HCT116 (cell line): ENCODE measurements around the gene DOCK9. TPM values are rescaled to one million over a fixed set of nuclear protein-coding genes. Genes with fewer than 3 reads are reported as not detected.

Source experiments
- ATAC-seq: fragments of 200-7000 bp; cut with Tn5 transposase; 2 replicates; pipeline ENCODE4 v1.9.1; 2020; ENCODE audit warnings: mild to moderate bottlenecking, moderate library complexity
- BruUV-seq: library from RNA; stranded (reverse); fragments of 400-500 nt; replicated peaks from 2 replicates; lab custom pipeline; 2021; lab: Mats Ljungman, UMichigan
- CTCF ChIA-PET: fragments of 300-600 bp; sonication (Branson Sonifier 250); formaldehyde crosslinking; loops from one replicate; lab custom pipeline; 2021; ENCODE audit warnings: antibody characterized with exemption; lab: Charles Lee
- POLR2A ChIA-PET: fragments of 300-600, 350-600 bp; sonication (Branson Sonifier 250); formaldehyde crosslinking; loops from one replicate; lab custom pipeline; 2021; ENCODE audit warnings: antibody characterized with exemption; lab: Charles Lee
- RAD21 ChIA-PET, 2 experiments: fragments of 300-600 bp; sonication (Branson Sonifier 250); formaldehyde crosslinking; loops; one replicate each; lab custom pipeline; 2023; ENCODE audit warnings: low total read pairs in 2 of 2; ENCODE audit not compliant: uncharacterized antibody in 2 of 2, unreplicated experiment in 2 of 2, low non-redundant PET in 1 of 2; lab: Charles Lee
- DNase-seq: peaks from one replicate; pipeline ENCODE4 v3.0.0-alpha.2; 2010; ENCODE audit warnings: low read depth, low spot score
- H2AFZ ChIP-seq: fragments of 200-600 bp; shearing (Covaris generic), sonication (generic); 2 replicates; pipeline ENCODE4 v1.6.1; 2017; ENCODE audit warnings: low read depth, mixed run types, mixed read lengths, antibody characterized with exemption, low read length; ENCODE audit not compliant: poor library complexity, severe bottlenecking
- H3K27ac ChIP-seq: 2 replicates; pipeline ENCODE4 v1.5.1; 2012; ENCODE audit warnings: low read depth, low read length
- H3K27me3 ChIP-seq: fragments of 200-600 bp; sonication (generic); 2 replicates; pipeline ENCODE4 v1.6.1; 2016; ENCODE audit warnings: mixed run types, low read length, mixed read lengths; ENCODE audit not compliant: insufficient read depth
- H3K36me3 ChIP-seq, 2 experiments: fragments of 200-500 bp in 1 of 2; fragments of 200-600 bp in 1 of 2; sonication (Bioruptor generic) in 1 of 2; sonication (generic) in 1 of 2; 2 replicates each; pipeline versions ENCODE4 v1.5.1 to v1.6.1; 2014 to 2016; ENCODE audit warnings: low read length in 2 of 2, inconsistent platforms in 1 of 2, mixed read lengths in 1 of 2, mixed run types in 1 of 2; ENCODE audit not compliant: insufficient read depth in 2 of 2, control insufficient read depth in 1 of 2
- H3K4me1 ChIP-seq, 2 experiments: fragments of 200-600 bp in 1 of 2; sonication (generic) in 1 of 2; 2 replicates each; pipeline versions ENCODE4 v1.5.1 to v1.6.1; 2012 to 2017; ENCODE audit warnings: low read length in 2 of 2, inconsistent platforms in 1 of 2, mild to moderate bottlenecking in 1 of 2, mixed read lengths in 1 of 2, mixed run types in 1 of 2, moderate library complexity in 1 of 2; ENCODE audit not compliant: insufficient read depth in 2 of 2, control insufficient read depth in 1 of 2
- H3K4me2 ChIP-seq: fragments of 200-600 bp; sonication (generic); 2 replicates; pipeline ENCODE4 v1.6.1; 2017; ENCODE audit warnings: mixed run types, low read length, mixed read lengths
- H3K4me3 ChIP-seq, 2 experiments: fragments of 200-600 bp in 1 of 2; sonication (generic) in 1 of 2; replicated peaks in 1 of 2; 2 replicates each; pipeline ENCODE4 v1.5.1; 2011 to 2016; ENCODE audit warnings: low read length in 2 of 2, control low read depth in 1 of 2, low read depth in 1 of 2, mild to moderate bottlenecking in 1 of 2, mixed read lengths in 1 of 2, mixed run types in 1 of 2
- H3K79me2 ChIP-seq: fragments of 200-600 bp; sonication (generic); 2 replicates; pipeline ENCODE4 v1.6.1; 2017; ENCODE audit warnings: mild to moderate bottlenecking, mixed run types, low read length, moderate library complexity, mixed read lengths; ENCODE audit not compliant: insufficient read depth
- H3K9ac ChIP-seq: fragments of 200-600 bp; sonication (generic); 2 replicates; pipeline ENCODE4 v1.6.1; 2016; ENCODE audit warnings: low read length, mixed read lengths
- H3K9me2 ChIP-seq: fragments of 200-600 bp; sonication (generic), shearing (Covaris generic); 2 replicates; pipeline ENCODE4 v1.6.1; 2017; ENCODE audit warnings: mixed run types, mild to moderate bottlenecking, moderate library complexity; ENCODE audit not compliant: insufficient read depth
- H3K9me3 ChIP-seq, 2 experiments: fragments of 200-500 bp in 1 of 2; fragments of 200-600 bp in 1 of 2; sonication (Bioruptor generic) in 1 of 2; sonication (generic) in 1 of 2; 2 replicates each; pipeline ENCODE4 v1.6.1; 2014 to 2017; ENCODE audit warnings: low read length in 2 of 2, mixed read lengths in 2 of 2, inconsistent platforms in 1 of 2, low read depth in 1 of 2, mild to moderate bottlenecking in 1 of 2, mixed run types in 1 of 2, moderate library complexity in 1 of 2; ENCODE audit not compliant: control insufficient read depth in 1 of 2, insufficient read depth in 1 of 2
- H4K20me1 ChIP-seq: fragments of 200-600 bp; sonication (generic), shearing (Covaris generic); 2 replicates; pipeline ENCODE4 v1.6.1; 2017; ENCODE audit warnings: mixed run types, mild to moderate bottlenecking, moderate library complexity; ENCODE audit not compliant: insufficient read depth
- CEBPB ChIP-seq: IDR thresholded peaks from 2 replicates; pipeline ENCODE4 v1.6.1; 2012; ENCODE audit warnings: low read depth
- EZH2 ChIP-seq: fragments of 200-600 bp; sonication (generic); IDR thresholded peaks from 2 replicates; pipeline ENCODE4 v1.6.1; 2017; ENCODE audit warnings: antibody characterized with exemption, mixed run types
- SIN3A ChIP-seq: IDR thresholded peaks from 2 replicates; pipeline ENCODE4 v1.6.1; 2012; ENCODE audit warnings: low read depth
- intact Hi-C: fragments of 100-400 bp; cut with micrococcal nuclease; formaldehyde crosslinking; loops from 2 replicates; pipeline ENCODE4 v1.10.0; 2022
- total RNA-seq: library from RNA; stranded (reverse); gene quantifications from one replicate; pipeline ENCODE4 v1.2.1, GENCODE V29; 2021; ENCODE audit not compliant: unreplicated experiment

Gene DOCK9
- total RNA-seq, 1 experiment from 2014 or later, result 58.8 TPM

- H3K9me3 ChIP-seq, result no peaks in the 10 kb centered on the region
- no TSS peak for BruUV-seq
- ChIA-PET CTCF (no interaction called here), POLR2A (no interaction called here), RAD21 (no interaction called here)
- H3K9ac ChIP-seq, result no peak overlapping the region
- H3K4me3 ChIP-seq, result no peak overlapping the region
- intact Hi-C loops, result no loop called here
- H3K4me2 ChIP-seq, result no peak overlapping the region
- H2AFZ ChIP-seq, result no peak overlapping the region
- peaks cover 0 to 8% of the 10 kb centered on the region in 2 experiments; a peak in 1 of 4 replicates for H3K4me1 ChIP-seq
- ATAC-seq, result no peak
- H3K9me2 ChIP-seq, result no peaks in the 10 kb centered on the region
- H3K27ac ChIP-seq, result no peak overlapping the region
- TF ChIP-seq SIN3A, result no peak
- no peaks in the 10 kb centered on the region for H4K20me1 ChIP-seq
- no peak for DNase-seq
- H3K27me3 ChIP-seq, result no peaks in the 10 kb centered on the region
- no peaks in the 10 kb centered on the region for H3K79me2 ChIP-seq
- no peaks in the 10 kb centered on the region for H3K36me3 ChIP-seq
Measured at GRCh38 chr13:98783856-98784478, 193.9 kb downstream of the DOCK9 start.

- TF ChIP-seq CEBPB (no peak), EZH2 (no peak)
- Histone ChIP-seq H3K9me2 (no peaks in the 10 kb centered on the region), H3K27me3 (no peaks in the 10 kb centered on the region), H4K20me1 (no peaks in the 10 kb centered on the region), H3K9ac (no peak overlapping the region), H3K4me1 (peaks cover 0 to 12% of the 10 kb centered on the region in 2 experiments; a peak in 1 of 4 replicates), H3K4me3 (no peak overlapping the region), H2AFZ (no peak overlapping the region), H3K4me2 (no peak overlapping the region), H3K79me2 (no peaks in the 10 kb centered on the region), H3K36me3 (no peaks in the 10 kb centered on the region), H3K9me3 (no peaks in the 10 kb centered on the region), H3K27ac (no peak overlapping the region)
- CTCF ChIA-PET, result no interaction called here
- BruUV-seq, result no TSS peak
- POLR2A ChIA-PET, result no interaction called here
- intact Hi-C loops, result no loop called here
- RAD21 ChIA-PET, result interaction anchor here in 1 of 2 experiments (0.6 kb wide), 1 partner anchor 129 kb away, joined by 4 read pairs; no protein-coding TSS in a partner anchor
- ATAC-seq (no peak), DNase-seq (no peak)
Measured at GRCh38 chr13:98782654-98783053, 195.2 kb downstream of the DOCK9 start.
